Measurements from ENCODE around the gene IRF2. TPM values are rescaled to one million over a fixed set of nuclear protein-coding genes. Genes with fewer than 3 reads are reported as not detected.

Gene IRF2
- total and polyA plus RNA-seq, 2 experiments from 2014 or later: 12.8 to 14.2 TPM

GRCh38 chr4:184362396-184362795, 112.0 kb downstream of the IRF2 start:
- H3K9ac ChIP-seq: no peak overlapping the region
- H3K36me3 ChIP-seq (ENCODE audit: low read depth): no peaks in the 10 kb centered on the region
- TF ChIP-seq EZH2 (IDR thresholded peaks at IDR 0.05; ENCODE audit: insufficient read depth, poor library complexity, severe bottlenecking): no peak
- no peak for TF ChIP-seq EZH2phosphoT487 (IDR thresholded peaks at IDR 0.05; ENCODE audit: insufficient read depth, low read depth)
- H3K4me3 ChIP-seq: no peak overlapping the region
- H3K27me3 ChIP-seq (replicated peaks; ENCODE audit: insufficient read depth): no peaks in the 10 kb centered on the region
- no peaks in the 10 kb centered on the region for H3K9me2 ChIP-seq (ENCODE audit: insufficient read depth)
- H3K4me2 ChIP-seq (ENCODE audit: unreplicated experiment): no peak overlapping the region
- H3K4me1 ChIP-seq (ENCODE audit: insufficient read depth): peaks cover 6% of the 10 kb centered on the region
- in situ Hi-C loops (cut with MboI): no loop called here
- H3K27ac ChIP-seq: no peak overlapping the region
- no peaks in the 10 kb centered on the region for H4K20me1 ChIP-seq (ENCODE audit: insufficient read depth)
- no peaks in the 10 kb centered on the region for H3K9me3 ChIP-seq (ENCODE audit: low read depth)
- no peak for DNase-seq
- 93 to 98% methylated on average over 4 of the region's 4 CpGs for WGBS, 2 experiments (ENCODE audit: low coverage in 1 of 2, low lambda C conversion rate in 2 of 2, missing lambda C conversion rate in 2 of 2)
- no peak overlapping the region for H2AFZ ChIP-seq
- H3K79me2 ChIP-seq (ENCODE audit: insufficient read depth): no peaks in the 10 kb centered on the region
- 0 out of 2 replicates have a peak, but pooled peaks cover 4% of the 10 kb centered on the region for H3F3A ChIP-seq (ENCODE audit: insufficient read depth)

- H2AFZ ChIP-seq: no peak overlapping the region
- no peak overlapping the region for H3K9ac ChIP-seq
- H3K36me3 ChIP-seq (ENCODE audit: low read depth): no peaks in the 10 kb centered on the region
- H3K79me2 ChIP-seq (ENCODE audit: insufficient read depth): no peaks in the 10 kb centered on the region
- H4K20me1 ChIP-seq (ENCODE audit: insufficient read depth): no peaks in the 10 kb centered on the region
- 17 to 20% methylated on average over 3 of the region's 3 CpGs for WGBS, 2 experiments (ENCODE audit: low coverage in 1 of 2, low lambda C conversion rate in 2 of 2, missing lambda C conversion rate in 2 of 2)
- no peak overlapping the region for H3K4me2 ChIP-seq (ENCODE audit: unreplicated experiment)
- H3K27ac ChIP-seq: no peak overlapping the region
- in situ Hi-C loops (cut with MboI): no loop called here
- H3K9me3 ChIP-seq (ENCODE audit: low read depth): no peaks in the 10 kb centered on the region
- peak; percentile 51 for DNase-seq
- no peak overlapping the region for H3K4me3 ChIP-seq
- TF ChIP-seq EZH2 (IDR thresholded peaks at IDR 0.05; ENCODE audit: insufficient read depth, poor library complexity, severe bottlenecking) (no peak), EZH2phosphoT487 (IDR thresholded peaks at IDR 0.05; ENCODE audit: insufficient read depth, low read depth) (no peak)
- H3K27me3 ChIP-seq (replicated peaks; ENCODE audit: insufficient read depth): no peaks in the 10 kb centered on the region
- H3F3A ChIP-seq (ENCODE audit: insufficient read depth): 0 out of 2 replicates have a peak, but pooled peaks cover 4% of the 10 kb centered on the region
- H3K9me2 ChIP-seq (ENCODE audit: insufficient read depth): no peaks in the 10 kb centered on the region
- H3K4me1 ChIP-seq (ENCODE audit: insufficient read depth): peaks cover 6% of the 10 kb centered on the region
Observed at GRCh38 chr4:184361443-184361842, 112.9 kb downstream of the IRF2 start.

- 92 to 96% methylated on average over 5 of the region's 5 CpGs for WGBS, 2 experiments (ENCODE audit: low coverage in 1 of 2, low lambda C conversion rate in 2 of 2, missing lambda C conversion rate in 2 of 2)
- H3K9me2 ChIP-seq (ENCODE audit: insufficient read depth): no peaks in the 10 kb centered on the region
- H3K9ac ChIP-seq: no peak overlapping the region
- no peak overlapping the region for H3K27ac ChIP-seq
- in situ Hi-C loops (cut with MboI): no loop called here
- no peak for DNase-seq
- H4K20me1 ChIP-seq (ENCODE audit: insufficient read depth): no peaks in the 10 kb centered on the region
- TF ChIP-seq EZH2phosphoT487 (IDR thresholded peaks at IDR 0.05; ENCODE audit: insufficient read depth, low read depth): no peak
- TF ChIP-seq EZH2 (IDR thresholded peaks at IDR 0.05; ENCODE audit: insufficient read depth, poor library complexity, severe bottlenecking): no peak
- no peak overlapping the region for H3K4me2 ChIP-seq (ENCODE audit: unreplicated experiment)
- H3F3A ChIP-seq (ENCODE audit: insufficient read depth): 0 out of 2 replicates have a peak, but pooled peaks cover 12% of the 10 kb centered on the region
- H3K36me3 ChIP-seq (ENCODE audit: low read depth): no peaks in the 10 kb centered on the region
- peaks cover 14% of the 10 kb centered on the region for H3K4me1 ChIP-seq (ENCODE audit: insufficient read depth)
- no peaks in the 10 kb centered on the region for H3K27me3 ChIP-seq (replicated peaks; ENCODE audit: insufficient read depth)
- H2AFZ ChIP-seq: no peak overlapping the region
- H3K79me2 ChIP-seq (ENCODE audit: insufficient read depth): no peaks in the 10 kb centered on the region
- H3K9me3 ChIP-seq (ENCODE audit: low read depth): no peaks in the 10 kb centered on the region
- no peak overlapping the region for H3K4me3 ChIP-seq
Observed at GRCh38 chr4:184359888-184360287, 114.5 kb downstream of the IRF2 start.

GRCh38 chr4:184358521-184359232, 115.7 kb downstream of the IRF2 start:
- Histone ChIP-seq H3K27ac (no peak overlapping the region), H3K9me3 (ENCODE audit: low read depth) (no peaks in the 10 kb centered on the region), H3K4me1 (ENCODE audit: insufficient read depth) (peaks cover 16% of the 10 kb centered on the region), H3K4me2 (ENCODE audit: unreplicated experiment) (no peak overlapping the region), H3K36me3 (ENCODE audit: low read depth) (no peaks in the 10 kb centered on the region), H2AFZ (no peak overlapping the region), H3K79me2 (ENCODE audit: insufficient read depth) (no peaks in the 10 kb centered on the region), H4K20me1 (ENCODE audit: insufficient read depth) (no peaks in the 10 kb centered on the region), H3K9me2 (ENCODE audit: insufficient read depth) (no peaks in the 10 kb centered on the region), H3K27me3 (replicated peaks; ENCODE audit: insufficient read depth) (no peaks in the 10 kb centered on the region), H3K4me3 (no peak overlapping the region), H3F3A (ENCODE audit: insufficient read depth) (0 out of 2 replicates have a peak, but pooled peaks cover 18% of the 10 kb centered on the region), H3K9ac (no peak overlapping the region)
- DNase-seq: no peak
- no peak for TF ChIP-seq EZH2 (IDR thresholded peaks at IDR 0.05; ENCODE audit: insufficient read depth, poor library complexity, severe bottlenecking)
- no peak for TF ChIP-seq EZH2phosphoT487 (IDR thresholded peaks at IDR 0.05; ENCODE audit: insufficient read depth, low read depth)
- in situ Hi-C loops (cut with MboI): no loop called here
- 76 to 80% methylated on average over 5 of the region's 5 CpGs for WGBS, 2 experiments (ENCODE audit: low coverage in 1 of 2, low lambda C conversion rate in 2 of 2, missing lambda C conversion rate in 2 of 2)

All from GM23248 (cell line).